ENCODE data around the gene QRFPR.
A peak's percentile ranks its signal among the peaks of the same experiment; 100 is the strongest.
"Not testable (repeated sequence)": the region's sequence is repeated elsewhere in the genome, so short reads cannot be mapped to it uniquely, and the experiment has no call there.

Gene QRFPR

GRCh38 chr4:121380776-121381462 is at the start of gene QRFPR:
TSS of gene QRFPR (minus strand) at chr4:121381018. CDS start at chr4:121380647, 371 bp downstream.
- peak; percentile 27 for DNase-seq (ENCODE audit: low spot score)

GRCh38 chr4:121428721-121429120 is 47.9 kb upstream of the QRFPR start:
- no peak for DNase-seq (ENCODE audit: low spot score)

GRCh38 chr4:121421594-121421993 is 40.8 kb upstream of the QRFPR start:
- DNase-seq (ENCODE audit: low spot score) = no peak

- DNase-seq (ENCODE audit: low spot score) = no peak
These were observed 30.4 kb upstream of the QRFPR start for GRCh38 chr4:121411151-121411744.

- not testable (repeated sequence) for DNase-seq (ENCODE audit: low spot score)
These were observed 27.7 kb upstream of the QRFPR start for GRCh38 chr4:121408567-121408966.

GRCh38 chr4:121400632-121401031 is 19.8 kb upstream of the QRFPR start:
- no peak for DNase-seq (ENCODE audit: low spot score)

GRCh38 chr4:121397941-121398601 is 17.3 kb upstream of the QRFPR start:
- no peak for DNase-seq (ENCODE audit: low spot score)

GRCh38 chr4:121397434-121397833 is 16.6 kb upstream of the QRFPR start:
- no peak for DNase-seq (ENCODE audit: low spot score)

GRCh38 chr4:121392426-121393086 is 11.7 kb upstream of the QRFPR start:
- DNase-seq (ENCODE audit: low spot score) = no peak

GRCh38 chr4:121390335-121390734 is 9.5 kb upstream of the QRFPR start:
- DNase-seq (ENCODE audit: low spot score) = no peak

- no peak for DNase-seq (ENCODE audit: low spot score)
These were observed 1.5 kb downstream of the QRFPR start for GRCh38 chr4:121379276-121379675.

GRCh38 chr4:121377076-121377475 is 3.7 kb downstream of the QRFPR start:
- DNase-seq (ENCODE audit: low spot score) = no peak

- DNase-seq (ENCODE audit: low spot score) = no peak
These were observed 4.3 kb downstream of the QRFPR start for GRCh38 chr4:121376556-121376955.

GRCh38 chr4:121376097-121376496 is 4.7 kb downstream of the QRFPR start:
- DNase-seq (ENCODE audit: low spot score) = no peak

- DNase-seq (ENCODE audit: low spot score) = no peak
These were observed 5.6 kb downstream of the QRFPR start for GRCh38 chr4:121375262-121375661.

GRCh38 chr4:121373841-121374240 is 7.0 kb downstream of the QRFPR start:
- no peak for DNase-seq (ENCODE audit: low spot score)

- DNase-seq (ENCODE audit: low spot score) = peak; percentile 37
These were observed 10.0 kb downstream of the QRFPR start for GRCh38 chr4:121370729-121371325.

- no peak for DNase-seq (ENCODE audit: low spot score)
These were observed 20.3 kb downstream of the QRFPR start for GRCh38 chr4:121360495-121360894.

GRCh38 chr4:121358473-121358872 is 22.3 kb downstream of the QRFPR start:
- DNase-seq (ENCODE audit: low spot score) = peak; percentile 14

GRCh38 chr4:121353213-121353612 is 27.6 kb downstream of the QRFPR start:
- DNase-seq (ENCODE audit: low spot score) = no peak

GRCh38 chr4:121344098-121344497 is 36.7 kb downstream of the QRFPR start:
- no peak for DNase-seq (ENCODE audit: low spot score)

GRCh38 chr4:121340247-121340646 is 40.6 kb downstream of the QRFPR start:
- no peak for DNase-seq (ENCODE audit: low spot score)
